ENCODE data around the gene HLA-DRB5. TPM values are rescaled to one million over a fixed set of nuclear protein-coding genes. Genes with fewer than 3 reads are reported as not detected.

Gene HLA-DRB5
- total and polyA plus RNA-seq, 2 of the 8 experiments (the other 6 are each of a cell fraction or from before 2014, with no cell fraction given): 0.83 to 1.4 TPM

DNA sequence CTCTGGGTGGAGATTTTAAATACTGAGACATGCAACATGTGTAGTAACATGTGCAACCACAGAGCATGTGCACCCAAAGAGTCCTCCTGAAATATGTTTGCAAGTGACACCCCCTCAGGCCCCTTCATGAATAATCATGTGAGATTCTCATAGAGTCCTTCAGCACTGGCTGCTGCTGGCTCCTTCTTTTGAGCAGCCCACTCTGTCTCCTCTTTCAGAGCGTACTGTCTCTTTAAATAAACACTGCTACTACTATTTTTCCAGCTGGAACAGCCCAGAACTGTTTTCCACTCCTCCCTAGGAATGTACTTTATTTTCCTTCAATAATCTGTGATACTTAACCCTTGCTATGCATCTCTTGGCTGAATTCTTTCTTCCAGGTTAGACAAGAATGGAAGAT is 42.0 kb downstream of the HLA-DRB5 start:
- no peak overlapping the region for H4K91ac ChIP-seq (replicated peaks; ENCODE audit: insufficient read length, low read length)
- no peak overlapping the region for H3K4me3 ChIP-seq (ENCODE audit: extremely low read depth in 1 of 4, insufficient read depth in 2 of 4, low read depth in 3 of 4, low read length in 4 of 4)
- no peak overlapping the region for H2BK120ac ChIP-seq (replicated peaks; ENCODE audit: low read depth, low read length)
- ChIA-PET POLR2A (ENCODE audit: partially characterized antibody) (no interaction called here), CTCF (ENCODE audit: partially characterized antibody) (no interaction called here)
- no peak for FAIRE-seq
- no peak overlapping the region for H3K27ac ChIP-seq (ENCODE audit: low read depth, low read length)
- 90% methylated on average over 1 of the region's 1 CpG; no CpG with 5 or more reads in 1 of the 2 experiments for WGBS, 2 experiments (ENCODE audit: extremely low coverage in 1 of 2, insufficient coverage in 1 of 2, insufficient read length in 1 of 2, insufficient replicate concordance in 2 of 2, low coverage in 1 of 2, low lambda C conversion rate in 2 of 2, missing lambda C conversion rate in 1 of 2)
- H3K4me1 ChIP-seq (replicated peaks in 1 of 4; ENCODE audit: control insufficient read depth in 3 of 4, insufficient read depth in 4 of 4, low read length in 3 of 4): no peaks in the 10 kb centered on the region
- DNase-seq (ENCODE audit: low read depth in 1 of 2, low spot score in 2 of 2): no peak
- no peak overlapping the region for H2BK5ac ChIP-seq (ENCODE audit: low read depth, low read length)
- H3K4ac ChIP-seq (replicated peaks; ENCODE audit: insufficient read length, low read depth, low read length): no peak overlapping the region
- no peak overlapping the region for H3K4me2 ChIP-seq (ENCODE audit: insufficient read depth in 1 of 2, low read depth in 2 of 2, low read length in 2 of 2)
- H2AFZ ChIP-seq (ENCODE audit: low read length): no peak overlapping the region
- no peaks in the 10 kb centered on the region for H3K23me2 ChIP-seq (ENCODE audit: low read depth, low read length)
- no peak overlapping the region for H2AK5ac ChIP-seq (ENCODE audit: low read depth, low read length)
- no peak overlapping the region for H3K18ac ChIP-seq (ENCODE audit: extremely low read depth, low read length)
- no peak overlapping the region for H2BK12ac ChIP-seq (ENCODE audit: low read depth, low read length)
- H3K9me3 ChIP-seq (ENCODE audit: insufficient read depth in 2 of 2, low read depth in 1 of 2, low read length in 1 of 2): no peaks in the 10 kb centered on the region
- no peaks in the 10 kb centered on the region for H3K36me3 ChIP-seq (ENCODE audit: control insufficient read depth in 2 of 4, insufficient read depth in 4 of 4, low read length in 3 of 4)
- no peak overlapping the region for H3K14ac ChIP-seq (ENCODE audit: insufficient read length)
- H2BK20ac ChIP-seq (ENCODE audit: low read length): no peak overlapping the region
- H4K5ac ChIP-seq (ENCODE audit: insufficient read length, low read depth, low read length): no peak overlapping the region
- H3K23ac ChIP-seq (ENCODE audit: insufficient read length): no peak overlapping the region
- no peaks in the 10 kb centered on the region for H3K79me1 ChIP-seq (ENCODE audit: low read depth, low read length)
- H2BK15ac ChIP-seq (ENCODE audit: low read length): no peak overlapping the region
- H3K79me2 ChIP-seq (ENCODE audit: control insufficient read depth in 1 of 2, insufficient read depth in 2 of 2, low read length in 2 of 2): no peaks in the 10 kb centered on the region
- H4K20me1 ChIP-seq (replicated peaks in 1 of 2; ENCODE audit: control insufficient read depth in 1 of 2, insufficient read depth in 2 of 2, low read length in 2 of 2): no peaks in the 10 kb centered on the region
- no peaks in the 10 kb centered on the region for H3K27me3 ChIP-seq (replicated peaks in 1 of 4; ENCODE audit: control insufficient read depth in 3 of 4, extremely low read depth in 1 of 4, insufficient read depth in 3 of 4, low read length in 3 of 4)
- H3K9ac ChIP-seq (replicated peaks in 1 of 4; ENCODE audit: extremely low read depth in 1 of 4, low read depth in 3 of 4, low read length in 3 of 4): no peak overlapping the region
- no peak overlapping the region for H3K56ac ChIP-seq (replicated peaks; ENCODE audit: insufficient read length, low read depth, low read length)
- no peak overlapping the region for H4K8ac ChIP-seq (ENCODE audit: extremely low read depth, insufficient read depth, low read length)
- TF ChIP-seq PHF8 (conservative IDR thresholded peaks at IDR 0.05; ENCODE audit: low read depth, low read length): no peak
- no peak for TF ChIP-seq SRF (IDR thresholded peaks at IDR 0.05; ENCODE audit: low read depth, low read length)
- no peak for TF ChIP-seq POLR2A (IDR thresholded peaks at IDR 0.05; ENCODE audit: control extremely low read depth in 1 of 2, low read depth in 2 of 2, low read length in 2 of 2)
- TF ChIP-seq TEAD4 (IDR thresholded peaks at IDR 0.05; ENCODE audit: low read depth, low read length): no peak
- TF ChIP-seq JUN (IDR thresholded peaks at IDR 0.05; ENCODE audit: low read depth, low read length): no peak
- no peak for TF ChIP-seq ZNF274 (IDR thresholded peaks at IDR 0.05; ENCODE audit: borderline replicate concordance, extremely low read depth, low read length)
- no peak for TF ChIP-seq SUZ12 (IDR thresholded peaks at IDR 0.05; ENCODE audit: low read length)
- no peak for TF ChIP-seq CHD2 (IDR thresholded peaks at IDR 0.05; ENCODE audit: low read length)
- TF ChIP-seq KDM1A (IDR thresholded peaks at IDR 0.05; ENCODE audit: borderline replicate concordance, low read length): no peak
- no peak for TF ChIP-seq EZH2 (IDR thresholded peaks at IDR 0.05; ENCODE audit: low read depth, low read length, severe bottlenecking)
- TF ChIP-seq NANOG (IDR thresholded peaks at IDR 0.05; ENCODE audit: insufficient read depth, low read depth, low read length, poor library complexity, severe bottlenecking): no peak
- TF ChIP-seq, protein P1, sequence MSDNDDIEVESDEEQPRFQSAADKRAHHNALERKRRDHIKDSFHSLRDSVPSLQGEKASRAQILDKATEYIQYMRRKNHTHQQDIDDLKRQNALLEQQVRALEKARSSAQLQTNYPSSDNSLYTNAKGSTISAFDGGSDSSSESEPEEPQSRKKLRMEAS (IDR thresholded peaks at IDR 0.05): no peak
- TF ChIP-seq TBP (IDR thresholded peaks at IDR 0.05; ENCODE audit: low read depth, low read length): no peak
- no peak for TF ChIP-seq SIRT6 (IDR thresholded peaks at IDR 0.05; ENCODE audit: low read length)
- no peak for TF ChIP-seq CHD1 (IDR thresholded peaks at IDR 0.05; ENCODE audit: low read depth, low read length)
- no peak for TF ChIP-seq HDAC2 (IDR thresholded peaks at IDR 0.05; ENCODE audit: borderline replicate concordance in 1 of 2, low read depth in 2 of 2, low read length in 2 of 2)
